CD4-positive, alpha-beta T cell (primary cell): ENCODE data around the gene EIF2D. TPM values are rescaled to one million over a fixed set of nuclear protein-coding genes. Genes with fewer than 3 reads are reported as not detected.

Experiments used
- ATAC-seq: fragments of 200-7000 bp; cut with Tn5 transposase; one replicate; pipeline ENCODE4 v1.10.0; 2022; ENCODE audit warnings: mild to moderate bottlenecking; ENCODE audit not compliant: poor library complexity
- CTCF ChIA-PET: fragments of 350-600 bp; sonication (Branson Sonifier 250); formaldehyde crosslinking; loops from one replicate; lab custom pipeline; 2021; ENCODE audit warnings: antibody characterized with exemption, inconsistent platforms; lab: Charles Lee
- POLR2A ChIA-PET: fragments of 350-600 bp; sonication (Branson Sonifier 250); formaldehyde crosslinking; loops from one replicate; lab custom pipeline; 2021; ENCODE audit warnings: antibody characterized with exemption, inconsistent platforms; lab: Charles Lee
- DNase-seq, 14 experiments: peaks; one replicate each; pipeline ENCODE4 v3.0.0-alpha.2; 2013 to 2020; ENCODE audit warnings: mixed read lengths in 2 of 14
- H3K27ac ChIP-seq, 2 donors: one replicate each; pipeline versions ENCODE4 v1.5.1 to v1.7.0; 2013; ENCODE audit warnings: low read length in 2 of 2, low read depth in 1 of 2, mild to moderate bottlenecking in 1 of 2
- H3K27me3 ChIP-seq, 2 experiments: 1 replicate in 1 of 2; 2 replicates in 1 of 2; pipeline versions ENCODE4 v1.6.1 to v1.7.0; 2013; ENCODE audit warnings: low read length in 2 of 2, control low read depth in 1 of 2, mild to moderate bottlenecking in 1 of 2, moderate library complexity in 1 of 2; ENCODE audit not compliant: insufficient read depth in 2 of 2, control insufficient read depth in 1 of 2
- H3K36me3 ChIP-seq: one replicate; pipeline ENCODE4 v1.6.1; 2013; ENCODE audit warnings: low read length, control low read depth; ENCODE audit not compliant: insufficient read depth
- H3K4me1 ChIP-seq: one replicate; pipeline ENCODE4 v1.6.1; 2013; ENCODE audit warnings: low read length, control low read depth; ENCODE audit not compliant: insufficient read depth
- H3K4me3 ChIP-seq: one replicate; pipeline ENCODE4 v1.5.1; 2013; ENCODE audit warnings: mild to moderate bottlenecking, low read length, moderate library complexity
- H3K9me3 ChIP-seq, 2 experiments: 1 replicate in 1 of 2; 2 replicates in 1 of 2; pipeline versions ENCODE4 v1.6.1 to v1.7.0; 2013; ENCODE audit warnings: low read length in 2 of 2, mild to moderate bottlenecking in 2 of 2, control low read depth in 1 of 2, moderate library complexity in 1 of 2; ENCODE audit not compliant: control insufficient read depth in 1 of 2, insufficient read depth in 1 of 2
- H3K27ac Mint-ChIP-seq: one replicate; pipeline ENCODE4 v1.8.0; 2020; ENCODE audit warnings: mixed read lengths
- H3K27me3 Mint-ChIP-seq: one replicate; pipeline ENCODE4 v1.8.0; 2021; ENCODE audit warnings: mixed read lengths
- H3K36me3 Mint-ChIP-seq: one replicate; pipeline ENCODE4 v1.8.0; 2021; ENCODE audit warnings: low read depth, mixed read lengths
- H3K4me1 Mint-ChIP-seq: one replicate; pipeline ENCODE4 v1.8.0; 2021; ENCODE audit warnings: low read depth, mixed read lengths
- H3K4me3 Mint-ChIP-seq: one replicate; pipeline ENCODE4 v1.8.0; 2020; ENCODE audit warnings: mild to moderate bottlenecking, mixed read lengths
- H3K9me3 Mint-ChIP-seq: one replicate; pipeline ENCODE4 v1.8.0; 2020; ENCODE audit warnings: mixed read lengths
- intact Hi-C, 2 experiments: fragments of 100-400 bp; cut with DNase I in 1 of 2; cut with micrococcal nuclease in 1 of 2; formaldehyde crosslinking; loops; one replicate each; pipeline versions ENCODE4 v1.15.1 to v1.9.0; 2023 to 2025; cut with DNase I, micrococcal nuclease
- total RNA-seq, 174 experiments: library from RNA in 2 of 174; stranded (reverse) in 2 of 174; gene quantifications; one replicate each; pipeline ENCODE4 v1.2.3 and lab custom pipeline; 2021 to 2026
- TF ChIP-seq, protein P1 (sequence below): fragments of 200-600 bp; IDR thresholded peaks from one replicate; pipeline ENCODE4 v1.8.0; 2022; ENCODE audit warnings: antibody characterized with exemption, mild to moderate bottlenecking

The EIF2D gene
- total RNA-seq, 2 experiments from 2014 or later = 48.9 to 51.6 TPM

DNA sequence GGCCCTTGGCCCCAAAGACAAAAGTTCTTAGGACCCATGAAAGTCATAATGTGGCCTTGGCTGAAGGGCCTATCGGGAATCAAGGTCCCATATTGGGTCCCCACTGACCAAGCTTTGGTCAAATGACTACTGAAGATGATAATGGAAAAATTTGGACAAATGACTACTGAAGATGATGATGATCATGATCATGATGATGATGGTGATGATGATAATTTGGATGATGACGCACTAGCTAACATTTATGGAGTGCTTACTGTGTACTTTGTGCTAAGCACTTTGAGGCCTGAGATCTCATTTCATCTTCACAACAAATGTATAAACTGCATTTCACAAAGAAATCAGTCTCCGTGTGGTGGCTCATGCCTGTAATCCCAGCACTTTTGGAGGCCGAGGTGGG lies 39.4 kb downstream of the EIF2D start:
- Histone ChIP-seq H3K27ac (peak overlapping the region; percentile 93 to 95), H3K27me3 (no peaks in the 10 kb centered on the region), H3K4me1 (peaks cover 97% of the 10 kb centered on the region), H3K36me3 (peaks cover 70% of the 10 kb centered on the region), H3K4me3 (no peak overlapping the region), H3K9me3 (no peaks in the 10 kb centered on the region)
- ATAC-seq (no peak), DNase-seq (no peak)
- CTCF ChIA-PET = interaction anchor here (0.7 to 1.4 kb wide), 5 partner anchors 9 to 40 kb away, joined by 3 to 7 read pairs (median 4); partner anchors contain the start of gene EIF2D
- TF ChIP-seq, protein P1, sequence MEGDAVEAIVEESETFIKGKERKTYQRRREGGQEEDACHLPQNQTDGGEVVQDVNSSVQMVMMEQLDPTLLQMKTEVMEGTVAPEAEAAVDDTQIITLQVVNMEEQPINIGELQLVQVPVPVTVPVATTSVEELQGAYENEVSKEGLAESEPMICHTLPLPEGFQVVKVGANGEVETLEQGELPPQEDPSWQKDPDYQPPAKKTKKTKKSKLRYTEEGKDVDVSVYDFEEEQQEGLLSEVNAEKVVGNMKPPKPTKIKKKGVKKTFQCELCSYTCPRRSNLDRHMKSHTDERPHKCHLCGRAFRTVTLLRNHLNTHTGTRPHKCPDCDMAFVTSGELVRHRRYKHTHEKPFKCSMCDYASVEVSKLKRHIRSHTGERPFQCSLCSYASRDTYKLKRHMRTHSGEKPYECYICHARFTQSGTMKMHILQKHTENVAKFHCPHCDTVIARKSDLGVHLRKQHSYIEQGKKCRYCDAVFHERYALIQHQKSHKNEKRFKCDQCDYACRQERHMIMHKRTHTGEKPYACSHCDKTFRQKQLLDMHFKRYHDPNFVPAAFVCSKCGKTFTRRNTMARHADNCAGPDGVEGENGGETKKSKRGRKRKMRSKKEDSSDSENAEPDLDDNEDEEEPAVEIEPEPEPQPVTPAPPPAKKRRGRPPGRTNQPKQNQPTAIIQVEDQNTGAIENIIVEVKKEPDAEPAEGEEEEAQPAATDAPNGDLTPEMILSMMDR = no peak
- Mint-ChIP-seq H3K27ac (peak overlapping the region; percentile 86), H3K4me1 (peaks cover 98% of the 10 kb centered on the region), H3K9me3 (no peaks in the 10 kb centered on the region), H3K4me3 (no peak overlapping the region), H3K27me3 (no peaks in the 10 kb centered on the region), H3K36me3 (peaks cover 83% of the 10 kb centered on the region)
- intact Hi-C loops = no loop called here
- POLR2A ChIA-PET = no interaction called here

DNA sequence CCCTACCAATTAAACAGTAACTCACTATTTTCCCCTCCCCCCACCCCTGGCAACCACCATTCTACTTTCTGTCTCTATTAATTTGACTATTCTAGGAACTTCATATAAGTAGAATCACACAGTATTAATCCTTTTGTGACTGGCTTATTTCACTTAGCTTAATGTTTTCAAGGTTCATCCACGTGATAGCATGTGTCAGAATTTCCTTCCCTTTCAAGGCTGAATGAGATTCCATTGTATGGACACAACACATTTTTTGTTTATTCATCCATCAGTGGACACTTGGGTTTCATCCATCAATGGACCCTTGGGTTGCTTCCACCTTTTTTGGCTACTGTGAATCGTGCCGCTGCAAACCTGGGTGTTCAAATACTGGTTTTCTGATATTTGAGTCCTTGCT lies 41.7 kb downstream of the EIF2D start:
- Histone ChIP-seq H3K4me3 (no peak overlapping the region), H3K36me3 (peaks cover 88% of the 10 kb centered on the region), H3K27ac (peak overlapping the region in 1 of 2 donors; percentile 82), H3K9me3 (no peaks in the 10 kb centered on the region), H3K4me1 (peaks cover 97% of the 10 kb centered on the region), H3K27me3 (no peaks in the 10 kb centered on the region)
- POLR2A ChIA-PET = interaction anchor here (0.9 to 9.3 kb wide), 3 partner anchors 7 to 15 kb away, joined by 3 to 169 read pairs (median 4); no protein-coding TSS in a partner anchor
- Mint-ChIP-seq H3K27ac (peak overlapping the region; percentile 86), H3K4me3 (peak overlapping the region; percentile 40), H3K36me3 (peaks cover 91% of the 10 kb centered on the region), H3K27me3 (no peaks in the 10 kb centered on the region), H3K9me3 (no peaks in the 10 kb centered on the region), H3K4me1 (peaks cover 98% of the 10 kb centered on the region)
- intact Hi-C loops = no loop called here
- DNase-seq (no peak), ATAC-seq (no peak)
- TF ChIP-seq, protein P1 = no peak
- CTCF ChIA-PET = interaction anchor here (2.3 to 5.6 kb wide), 2 partner anchors 10 to 13 kb away, joined by 11 to 18 read pairs; no protein-coding TSS in a partner anchor

DNA sequence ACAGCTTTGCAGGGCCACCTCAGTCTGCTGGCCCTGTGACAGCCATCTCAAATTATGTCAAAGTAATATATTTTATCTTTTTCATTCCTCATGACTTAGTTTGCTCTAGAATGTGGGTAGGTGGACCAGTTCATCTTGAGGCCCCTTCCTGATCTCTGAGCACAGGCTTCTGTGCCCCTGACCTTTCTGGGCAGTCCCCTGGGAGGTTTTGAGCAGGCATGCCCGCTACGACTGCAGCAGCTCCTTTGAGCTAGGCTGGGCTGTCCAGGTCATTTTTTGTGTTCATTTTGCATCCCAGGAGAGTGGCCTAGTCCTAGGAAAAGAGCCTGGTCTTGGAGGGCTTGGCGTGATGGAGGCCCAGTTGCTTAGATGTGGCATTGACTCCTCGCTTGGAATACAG lies 42.7 kb downstream of the EIF2D start:
- CTCF ChIA-PET = interaction anchor here (0.6 to 5.6 kb wide), 4 partner anchors 11 to 453 kb away, joined by 4 to 18 read pairs (median 8); no protein-coding TSS in a partner anchor

More for the DNA sequence above, 42.7 kb downstream of the EIF2D start:
- Mint-ChIP-seq H3K9me3 (no peaks in the 10 kb centered on the region), H3K27me3 (no peaks in the 10 kb centered on the region), H3K4me1 (peaks cover 100% of the 10 kb centered on the region), H3K36me3 (peaks cover 95% of the 10 kb centered on the region), H3K4me3 (peak overlapping the region; percentile 78), H3K27ac (peak overlapping the region; percentile 86)
- POLR2A ChIA-PET = interaction anchor here (0.7 to 9.3 kb wide), 6 partner anchors 8 to 25 kb away, joined by 3 to 169 read pairs (median 8); no protein-coding TSS in a partner anchor
- TF ChIP-seq, protein P1 = no peak
- no peak for ATAC-seq
- DNase-seq = no peak
- Histone ChIP-seq H3K36me3 (peaks cover 97% of the 10 kb centered on the region), H3K4me1 (peaks cover 97% of the 10 kb centered on the region), H3K9me3 (no peaks in the 10 kb centered on the region), H3K27me3 (no peaks in the 10 kb centered on the region), H3K27ac (peak overlapping the region; percentile 56 to 82), H3K4me3 (no peak overlapping the region)
- intact Hi-C loops = no loop called here
